ENCODE measurements around the gene CARNS1.
"Not testable (repeated sequence)": the region's sequence is repeated elsewhere in the genome, so short reads cannot be mapped to it uniquely, and the experiment has no call there.

The CARNS1 gene

GRCh38 chr11:67396259-67396581 is 19.3 kb upstream of the CARNS1 start:
- DNase-seq (ENCODE audit: low read depth) = no peak

GRCh38 chr11:67396587-67397389 is 18.7 kb upstream of the CARNS1 start:
- DNase-seq (ENCODE audit: low read depth) = no peak

- no peak for DNase-seq (ENCODE audit: low read depth)
Measured at GRCh38 chr11:67397536-67397935, 17.9 kb upstream of the CARNS1 start.

GRCh38 chr11:67397986-67398660 is 17.4 kb upstream of the CARNS1 start:
- no peak for DNase-seq (ENCODE audit: low read depth)

GRCh38 chr11:67398661-67399563 is 16.6 kb upstream of the CARNS1 start:
- DNase-seq (ENCODE audit: low read depth) = no peak

GRCh38 chr11:67400251-67400941 is 15.1 kb upstream of the CARNS1 start:
- DNase-seq (ENCODE audit: low read depth) = no peak

- DNase-seq (ENCODE audit: low read depth) = no peak
Measured at GRCh38 chr11:67400942-67401494, 14.5 kb upstream of the CARNS1 start.

GRCh38 chr11:67401495-67402191 is 13.8 kb upstream of the CARNS1 start, which contains the start of gene PPP1CA:
PPP1CA (minus strand) TSS chr11:67401858; CDS start chr11:67401782, 76 bp downstream.
- peak; percentile 87 for DNase-seq (ENCODE audit: low read depth)

GRCh38 chr11:67402192-67402839 is 13.2 kb upstream of the CARNS1 start:
- not testable (repeated sequence) for DNase-seq (ENCODE audit: low read depth)

GRCh38 chr11:67403085-67403484 is 12.4 kb upstream of the CARNS1 start:
- not testable (repeated sequence) for DNase-seq (ENCODE audit: low read depth)

- DNase-seq (ENCODE audit: low read depth) = no peak
Measured at GRCh38 chr11:67404515-67405195, 10.8 kb upstream of the CARNS1 start.

- no peak for DNase-seq (ENCODE audit: low read depth)
Measured at GRCh38 chr11:67405196-67405567, 10.3 kb upstream of the CARNS1 start.

- DNase-seq (ENCODE audit: low read depth) = no peak
Measured at GRCh38 chr11:67405688-67406339, 9.7 kb upstream of the CARNS1 start.

- DNase-seq (ENCODE audit: low read depth) = no peak
Measured at GRCh38 chr11:67406420-67406968, 9.0 kb upstream of the CARNS1 start.

- DNase-seq (ENCODE audit: low read depth) = no peak
Measured at GRCh38 chr11:67406969-67407687, 8.3 kb upstream of the CARNS1 start.

GRCh38 chr11:67407688-67408163 is 7.8 kb upstream of the CARNS1 start:
- no peak for DNase-seq (ENCODE audit: low read depth)

- no peak for DNase-seq (ENCODE audit: low read depth)
Measured at GRCh38 chr11:67408437-67409200, 6.9 kb upstream of the CARNS1 start.

Measured in stimulated activated CD4-positive, alpha-beta T cell treated with anti-CD3 and anti-CD28 coated beads, Interleukin-2, amount 100 ng/mL, for 4 hours (primary cell).